NCI-H510A treated with DMSO at 0.1 percent for 48 hours (cell line): ENCODE data around the gene LRIT1.

Source experiments
- DNase-seq: peaks from one replicate; lab custom pipeline; 2025; lab: John Stamatoyannopoulos, UW

LRIT1 gene

GRCh38 chr10:84214046-84214572 is 27.2 kb downstream of the LRIT1 start:
- DNase-seq, result no peak

GRCh38 chr10:84213076-84213475 is 28.3 kb downstream of the LRIT1 start:
- DNase-seq, result no peak

- DNase-seq, result no peak
Measured at GRCh38 chr10:84212014-84212413, 29.3 kb downstream of the LRIT1 start.

GRCh38 chr10:84211566-84211965 is 29.8 kb downstream of the LRIT1 start:
- DNase-seq, result no peak

GRCh38 chr10:84208023-84208422 is 33.3 kb downstream of the LRIT1 start:
- DNase-seq, result no peak

GRCh38 chr10:84205853-84206525 is 35.4 kb downstream of the LRIT1 start:
- no peak for DNase-seq

GRCh38 chr10:84205049-84205852 is 36.1 kb downstream of the LRIT1 start:
- DNase-seq, result peak; percentile 36

- no peak for DNase-seq
Measured at GRCh38 chr10:84204610-84205009, 36.7 kb downstream of the LRIT1 start.

GRCh38 chr10:84204122-84204521 is 37.2 kb downstream of the LRIT1 start:
- no peak for DNase-seq

- DNase-seq, result no peak
Measured at GRCh38 chr10:84202349-84202748, 39.0 kb downstream of the LRIT1 start.

GRCh38 chr10:84201682-84202081 is 39.7 kb downstream of the LRIT1 start:
- DNase-seq, result no peak

GRCh38 chr10:84201244-84201606 is 40.1 kb downstream of the LRIT1 start:
- no peak for DNase-seq

GRCh38 chr10:84200537-84201243 is 40.7 kb downstream of the LRIT1 start:
- DNase-seq, result no peak

GRCh38 chr10:84198206-84198915 is 43.0 kb downstream of the LRIT1 start:
- no peak for DNase-seq

GRCh38 chr10:84197643-84198042 is 43.7 kb downstream of the LRIT1 start:
- no peak for DNase-seq

GRCh38 chr10:84196941-84197340 is 44.4 kb downstream of the LRIT1 start:
- no peak for DNase-seq

- peak; percentile 94 for DNase-seq
Measured at GRCh38 chr10:84196083-84196482, 45.3 kb downstream of the LRIT1 start.

GRCh38 chr10:84195044-84195830 is 46.1 kb downstream of the LRIT1 start:
- no peak for DNase-seq

GRCh38 chr10:84194424-84195043 is 46.8 kb downstream of the LRIT1 start, which contains the start of gene CDHR1:
CDHR1 (plus strand) TSS chr10:84194537; CDS start chr10:84194761, 224 bp downstream.
- peak; percentile 63 for DNase-seq

- DNase-seq, result no peak
Measured at GRCh38 chr10:84193846-84194423, 47.4 kb downstream of the LRIT1 start.
